GM23338 (cell line): ENCODE measurements around the gene TCF3. TPM values are rescaled to one million over a fixed set of nuclear protein-coding genes. Genes with fewer than 3 reads are reported as not detected.

Experiments used
- ATAC-seq: fragments of 200-7000 bp; cut with Tn5 transposase; 3 replicates; pipeline ENCODE4 v1.9.1; 2020
- DNase-seq: peaks from one replicate; pipeline ENCODE4 v3.0.0-alpha.2; 2015; ENCODE audit warnings: low spot score
- H2AFZ ChIP-seq: fragments of 200-600 bp; sonication (generic); 2 replicates; pipeline ENCODE4 v1.8.0; 2016; ENCODE audit warnings: antibody characterized with exemption, mild to moderate bottlenecking, moderate library complexity
- H3F3A ChIP-seq: fragments of 200-600 bp; sonication (generic); replicated peaks from 2 replicates; pipeline ENCODE4 v1.8.0; 2017; ENCODE audit warnings: antibody characterized with exemption, mixed run types, low read depth
- H3K27ac ChIP-seq: fragments of 200-600 bp; sonication (generic); 2 replicates; pipeline ENCODE4 v1.6.1; 2016; ENCODE audit warnings: low read depth
- H3K27me3 ChIP-seq: fragments of 200-600 bp; sonication (generic); 2 replicates; pipeline ENCODE4 v1.8.0; 2016; ENCODE audit warnings: mild to moderate bottlenecking, mixed run types, moderate library complexity; ENCODE audit not compliant: insufficient read depth
- H3K36me3 ChIP-seq: fragments of 200-600 bp; sonication (generic); 2 replicates; pipeline ENCODE4 v1.8.0; 2016; ENCODE audit warnings: mild to moderate bottlenecking; ENCODE audit not compliant: insufficient read depth
- H3K4me1 ChIP-seq: fragments of 200-600 bp; sonication (generic); 2 replicates; pipeline ENCODE4 v1.8.0; 2016; ENCODE audit warnings: mild to moderate bottlenecking, moderate library complexity; ENCODE audit not compliant: insufficient read depth
- H3K4me2 ChIP-seq: fragments of 200-600 bp; sonication (generic); 2 replicates; pipeline ENCODE4 v1.7.1; 2017; ENCODE audit warnings: mixed run types
- H3K4me3 ChIP-seq: fragments of 200-600 bp; sonication (generic); 2 replicates; pipeline ENCODE4 v1.6.1; 2016; ENCODE audit warnings: mixed run types
- H3K79me2 ChIP-seq: fragments of 200-600 bp; sonication (generic); replicated peaks from 2 replicates; pipeline ENCODE4 v1.8.0; 2017; ENCODE audit warnings: mild to moderate bottlenecking; ENCODE audit not compliant: insufficient read depth
- H3K9me2 ChIP-seq: fragments of 200-600 bp; sonication (generic); 2 replicates; pipeline ENCODE4 v1.8.0; 2017; ENCODE audit not compliant: insufficient read depth
- H4K20me1 ChIP-seq: fragments of 200-600 bp; sonication (generic); replicated peaks from 2 replicates; pipeline ENCODE4 v1.8.0; 2017; ENCODE audit warnings: mild to moderate bottlenecking; ENCODE audit not compliant: insufficient read depth
- H3K27ac Mint-ChIP-seq: 2 replicates; pipeline ENCODE4 v1.8.0; 2020; ENCODE audit warnings: inconsistent platforms, mild to moderate bottlenecking, moderate library complexity, mixed read lengths
- H3K27me3 Mint-ChIP-seq: 3 replicates; pipeline ENCODE4 v1.8.0; 2022; ENCODE audit warnings: low read depth, mild to moderate bottlenecking, moderate library complexity, mixed read lengths, inconsistent platforms; ENCODE audit not compliant: insufficient read depth, poor library complexity
- H3K36me3 Mint-ChIP-seq: 3 replicates; pipeline ENCODE4 v1.8.0; 2021; ENCODE audit warnings: low read depth, mild to moderate bottlenecking, inconsistent platforms, moderate library complexity, mixed read lengths
- H3K4me1 Mint-ChIP-seq: 3 replicates; pipeline ENCODE4 v1.8.0; 2020; ENCODE audit warnings: mild to moderate bottlenecking, inconsistent platforms, mixed read lengths
- H3K4me3 Mint-ChIP-seq: 3 replicates; pipeline ENCODE4 v1.8.0; 2021; ENCODE audit warnings: moderate library complexity, mild to moderate bottlenecking, inconsistent platforms, mixed read lengths
- H3K9me3 Mint-ChIP-seq: 3 replicates; pipeline ENCODE4 v1.8.0; 2020; ENCODE audit warnings: moderate library complexity, mild to moderate bottlenecking, inconsistent platforms, mixed read lengths
- CREB1 ChIP-seq: fragments of 250-450 bp; sonication (Bioruptor Pico); IDR thresholded peaks from 2 replicates; pipeline ENCODE4 v1.5.0; 2020; ENCODE audit warnings: low read depth, mild to moderate bottlenecking, moderate library complexity
- CTCF ChIP-seq, 2 experiments: fragments of 200-600 bp in 1 of 2; sonication (generic) in 1 of 2; conservative IDR thresholded peaks; 2 replicates each; pipeline versions ENCODE4 v1.5.1 to v1.6.1; 2016 to 2017; ENCODE audit warnings: antibody characterized with exemption in 2 of 2, low read depth in 2 of 2, mild to moderate bottlenecking in 2 of 2, moderate library complexity in 1 of 2
- EZH2 ChIP-seq: fragments of 200-600 bp; sonication (generic); IDR thresholded peaks from one replicate; pipeline ENCODE4 v1.8.0; 2017; ENCODE audit warnings: antibody characterized with exemption, mild to moderate bottlenecking, low read depth; ENCODE audit not compliant: unreplicated experiment
- EZH2phosphoT487 ChIP-seq: fragments of 200-600 bp; sonication (generic); IDR thresholded peaks from one replicate; pipeline ENCODE4 v1.8.1; 2018; ENCODE audit warnings: antibody characterized with exemption; ENCODE audit not compliant: unreplicated experiment
- JUNB ChIP-seq: IDR thresholded peaks from one replicate; pipeline ENCODE4 v1.6.1; 2016; ENCODE audit warnings: antibody characterized with exemption; ENCODE audit not compliant: unreplicated experiment
- NANOG ChIP-seq: IDR thresholded peaks from 2 replicates; pipeline ENCODE4 v1.6.1; 2016; ENCODE audit warnings: antibody characterized with exemption, borderline replicate concordance
- POLR2AphosphoS5 ChIP-seq: IDR thresholded peaks from 2 replicates; pipeline ENCODE4 v1.6.1; 2016; ENCODE audit warnings: antibody characterized with exemption, low read depth
- STAT1 ChIP-seq: IDR thresholded peaks from one replicate; pipeline ENCODE4 v1.6.1; 2016; ENCODE audit warnings: antibody characterized with exemption; ENCODE audit not compliant: unreplicated experiment
- ZNF114 ChIP-seq: fragments of 250-450 bp; sonication (Bioruptor Pico); IDR thresholded peaks from 2 replicates; pipeline ENCODE4 v1.5.0; 2020; ENCODE audit warnings: mild to moderate bottlenecking, moderate library complexity
- ZNF331 ChIP-seq: fragments of 250-450 bp; sonication (Bioruptor Pico); IDR thresholded peaks from 2 replicates; pipeline ENCODE4 v1.5.0; 2020; ENCODE audit warnings: low read depth, mild to moderate bottlenecking, moderate library complexity
- polyA plus RNA-seq: library from polyadenylated mRNA; unstranded; fragments of >200 nt; fragmentation: Nextera tagmentation; extraction: Ambion mirVana; gene quantifications from 2 replicates; pipeline ENCODE4 v1.2.1, GENCODE V29; 2016
- total RNA-seq: library from RNA; depleted of rRNA; stranded (reverse); fragments of >200 nt; shearing (Covaris generic); gene quantifications from 2 replicates; pipeline ENCODE4 v1.2.3, GENCODE V29; 2014
- TF ChIP-seq, protein P1 (sequence below): fragments of 250-450 bp; sonication (Bioruptor Pico); IDR thresholded peaks from 2 replicates; pipeline ENCODE4 v1.5.0; 2020; ENCODE audit warnings: mild to moderate bottlenecking, moderate library complexity
- TF ChIP-seq, protein P2 (sequence below): IDR thresholded peaks from 2 replicates; pipeline ENCODE4 v1.6.1; 2016; ENCODE audit warnings: antibody characterized with exemption

Gene TCF3
- total and polyA plus RNA-seq, 2 experiments from 2014 or later: 166 to 383 TPM

DNA sequence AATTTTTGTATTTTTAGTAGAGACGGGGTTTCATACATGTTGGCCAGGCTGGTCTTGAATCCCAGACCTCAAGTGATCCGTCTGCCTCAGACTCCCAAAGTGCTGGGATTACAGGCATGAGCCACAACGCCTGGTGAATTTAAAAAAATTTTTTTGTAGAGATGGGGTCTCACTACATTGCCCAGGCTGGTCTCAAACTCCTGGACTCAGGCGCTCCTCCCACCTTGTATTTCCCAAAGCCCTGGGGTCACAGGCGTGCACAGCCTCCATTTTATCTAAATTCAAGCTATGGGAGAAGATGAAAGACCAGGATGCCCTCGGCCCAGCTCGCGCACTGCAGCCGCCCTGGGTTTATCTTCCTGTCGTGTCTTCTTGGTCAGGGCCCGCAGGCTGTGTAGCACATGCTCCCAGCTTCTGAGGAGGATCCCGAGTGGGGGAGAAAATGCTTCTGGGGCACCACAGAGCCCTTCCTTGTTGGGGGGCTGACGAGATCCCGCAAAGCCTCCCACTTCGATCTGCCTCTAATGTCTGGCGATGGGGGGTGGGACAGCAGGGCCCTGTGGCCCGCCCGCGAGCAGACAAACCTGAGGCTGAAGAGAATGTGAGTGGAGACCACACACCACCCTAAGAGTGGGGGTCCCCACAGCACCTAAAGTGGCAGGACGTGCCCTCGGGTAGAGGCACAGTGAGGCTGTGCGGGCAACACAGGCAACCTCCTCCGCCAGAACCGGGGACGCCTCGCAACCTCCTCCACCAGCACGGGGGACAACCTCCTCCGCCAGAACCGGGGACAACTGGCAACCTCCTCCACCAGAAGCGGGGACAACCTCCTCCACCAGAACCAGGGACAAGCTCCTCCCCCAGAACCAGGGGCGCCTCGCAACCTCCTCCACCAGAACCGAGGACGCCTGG, 15.8 kb downstream of the TCF3 start:
- Mint-ChIP-seq H3K4me3 (no peak overlapping the region), H3K9me3 (peaks cover 8% of the 10 kb centered on the region), H3K27me3 (peaks cover 16% of the 10 kb centered on the region), H3K27ac (no peak overlapping the region), H3K4me1 (no peaks in the 10 kb centered on the region), H3K36me3 (peaks cover 85% of the 10 kb centered on the region)
- Histone ChIP-seq H3K4me1 (no peaks in the 10 kb centered on the region), H3K79me2 (peaks cover 76% of the 10 kb centered on the region), H2AFZ (no peak overlapping the region), H3F3A (0 out of 2 replicates have a peak, but pooled peaks cover 7% of the 10 kb centered on the region), H3K4me2 (no peak overlapping the region), H3K36me3 (peaks cover 22% of the 10 kb centered on the region), H3K27me3 (no peaks in the 10 kb centered on the region), H3K9me2 (no peaks in the 10 kb centered on the region), H4K20me1 (peaks cover 66% of the 10 kb centered on the region), H3K27ac (no peak overlapping the region), H3K4me3 (no peak overlapping the region)
- ATAC-seq (no peak), DNase-seq (no peak)
- TF ChIP-seq ZNF114 (CRISPR knock-in tag): no peak
- no peak for TF ChIP-seq ZNF331

DNA sequence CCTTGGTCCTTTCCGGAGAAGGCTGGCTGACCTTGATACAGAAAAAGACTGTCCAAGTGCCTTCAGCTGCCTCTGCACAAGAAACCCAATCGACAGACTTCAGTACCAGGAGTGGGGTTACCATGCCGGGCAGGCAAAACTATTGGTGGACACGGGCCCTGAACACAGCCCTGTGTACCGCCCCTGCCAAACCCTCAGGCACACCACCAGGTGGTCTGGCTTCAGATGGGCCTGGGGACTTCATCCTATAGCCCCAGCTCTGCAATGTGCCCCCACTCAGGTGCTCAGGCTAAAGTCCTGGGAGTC, 17.5 kb downstream of the TCF3 start:
- H3K27me3 ChIP-seq: no peaks in the 10 kb centered on the region
- H3K4me3 ChIP-seq: no peak overlapping the region
- H3K36me3 ChIP-seq: peaks cover 19% of the 10 kb centered on the region
- no peaks in the 10 kb centered on the region for H3K9me2 ChIP-seq
- Mint-ChIP-seq H3K9me3 (peaks cover 8% of the 10 kb centered on the region), H3K4me3 (no peak overlapping the region), H3K27me3 (peaks cover 16% of the 10 kb centered on the region), H3K4me1 (no peaks in the 10 kb centered on the region), H3K36me3 (peaks cover 73% of the 10 kb centered on the region), H3K27ac (no peak overlapping the region)
- DNase-seq (no peak), ATAC-seq (no peak)
- no peak overlapping the region for H3K27ac ChIP-seq
- 0 out of 2 replicates have a peak, but pooled peaks cover 3% of the 10 kb centered on the region for H3F3A ChIP-seq
- no peaks in the 10 kb centered on the region for H3K4me1 ChIP-seq
- no peak overlapping the region for H2AFZ ChIP-seq
- peaks cover 66% of the 10 kb centered on the region for H4K20me1 ChIP-seq
- no peak overlapping the region for H3K4me2 ChIP-seq
- H3K79me2 ChIP-seq: peaks cover 59% of the 10 kb centered on the region
- TF ChIP-seq ZNF331 (no peak), ZNF114 (CRISPR knock-in tag) (no peak), EZH2phosphoT487 (no peak), JUNB (no peak), CTCF (conservative IDR thresholded peaks at IDR 0.05; ENCODE audit: low read depth in 2 of 2) (no peak), STAT1 (no peak), EZH2 (no peak), NANOG (no peak), CREB1 (CRISPR knock-in tag) (no peak), POLR2AphosphoS5 (no peak)
- TF ChIP-seq, protein P1, sequence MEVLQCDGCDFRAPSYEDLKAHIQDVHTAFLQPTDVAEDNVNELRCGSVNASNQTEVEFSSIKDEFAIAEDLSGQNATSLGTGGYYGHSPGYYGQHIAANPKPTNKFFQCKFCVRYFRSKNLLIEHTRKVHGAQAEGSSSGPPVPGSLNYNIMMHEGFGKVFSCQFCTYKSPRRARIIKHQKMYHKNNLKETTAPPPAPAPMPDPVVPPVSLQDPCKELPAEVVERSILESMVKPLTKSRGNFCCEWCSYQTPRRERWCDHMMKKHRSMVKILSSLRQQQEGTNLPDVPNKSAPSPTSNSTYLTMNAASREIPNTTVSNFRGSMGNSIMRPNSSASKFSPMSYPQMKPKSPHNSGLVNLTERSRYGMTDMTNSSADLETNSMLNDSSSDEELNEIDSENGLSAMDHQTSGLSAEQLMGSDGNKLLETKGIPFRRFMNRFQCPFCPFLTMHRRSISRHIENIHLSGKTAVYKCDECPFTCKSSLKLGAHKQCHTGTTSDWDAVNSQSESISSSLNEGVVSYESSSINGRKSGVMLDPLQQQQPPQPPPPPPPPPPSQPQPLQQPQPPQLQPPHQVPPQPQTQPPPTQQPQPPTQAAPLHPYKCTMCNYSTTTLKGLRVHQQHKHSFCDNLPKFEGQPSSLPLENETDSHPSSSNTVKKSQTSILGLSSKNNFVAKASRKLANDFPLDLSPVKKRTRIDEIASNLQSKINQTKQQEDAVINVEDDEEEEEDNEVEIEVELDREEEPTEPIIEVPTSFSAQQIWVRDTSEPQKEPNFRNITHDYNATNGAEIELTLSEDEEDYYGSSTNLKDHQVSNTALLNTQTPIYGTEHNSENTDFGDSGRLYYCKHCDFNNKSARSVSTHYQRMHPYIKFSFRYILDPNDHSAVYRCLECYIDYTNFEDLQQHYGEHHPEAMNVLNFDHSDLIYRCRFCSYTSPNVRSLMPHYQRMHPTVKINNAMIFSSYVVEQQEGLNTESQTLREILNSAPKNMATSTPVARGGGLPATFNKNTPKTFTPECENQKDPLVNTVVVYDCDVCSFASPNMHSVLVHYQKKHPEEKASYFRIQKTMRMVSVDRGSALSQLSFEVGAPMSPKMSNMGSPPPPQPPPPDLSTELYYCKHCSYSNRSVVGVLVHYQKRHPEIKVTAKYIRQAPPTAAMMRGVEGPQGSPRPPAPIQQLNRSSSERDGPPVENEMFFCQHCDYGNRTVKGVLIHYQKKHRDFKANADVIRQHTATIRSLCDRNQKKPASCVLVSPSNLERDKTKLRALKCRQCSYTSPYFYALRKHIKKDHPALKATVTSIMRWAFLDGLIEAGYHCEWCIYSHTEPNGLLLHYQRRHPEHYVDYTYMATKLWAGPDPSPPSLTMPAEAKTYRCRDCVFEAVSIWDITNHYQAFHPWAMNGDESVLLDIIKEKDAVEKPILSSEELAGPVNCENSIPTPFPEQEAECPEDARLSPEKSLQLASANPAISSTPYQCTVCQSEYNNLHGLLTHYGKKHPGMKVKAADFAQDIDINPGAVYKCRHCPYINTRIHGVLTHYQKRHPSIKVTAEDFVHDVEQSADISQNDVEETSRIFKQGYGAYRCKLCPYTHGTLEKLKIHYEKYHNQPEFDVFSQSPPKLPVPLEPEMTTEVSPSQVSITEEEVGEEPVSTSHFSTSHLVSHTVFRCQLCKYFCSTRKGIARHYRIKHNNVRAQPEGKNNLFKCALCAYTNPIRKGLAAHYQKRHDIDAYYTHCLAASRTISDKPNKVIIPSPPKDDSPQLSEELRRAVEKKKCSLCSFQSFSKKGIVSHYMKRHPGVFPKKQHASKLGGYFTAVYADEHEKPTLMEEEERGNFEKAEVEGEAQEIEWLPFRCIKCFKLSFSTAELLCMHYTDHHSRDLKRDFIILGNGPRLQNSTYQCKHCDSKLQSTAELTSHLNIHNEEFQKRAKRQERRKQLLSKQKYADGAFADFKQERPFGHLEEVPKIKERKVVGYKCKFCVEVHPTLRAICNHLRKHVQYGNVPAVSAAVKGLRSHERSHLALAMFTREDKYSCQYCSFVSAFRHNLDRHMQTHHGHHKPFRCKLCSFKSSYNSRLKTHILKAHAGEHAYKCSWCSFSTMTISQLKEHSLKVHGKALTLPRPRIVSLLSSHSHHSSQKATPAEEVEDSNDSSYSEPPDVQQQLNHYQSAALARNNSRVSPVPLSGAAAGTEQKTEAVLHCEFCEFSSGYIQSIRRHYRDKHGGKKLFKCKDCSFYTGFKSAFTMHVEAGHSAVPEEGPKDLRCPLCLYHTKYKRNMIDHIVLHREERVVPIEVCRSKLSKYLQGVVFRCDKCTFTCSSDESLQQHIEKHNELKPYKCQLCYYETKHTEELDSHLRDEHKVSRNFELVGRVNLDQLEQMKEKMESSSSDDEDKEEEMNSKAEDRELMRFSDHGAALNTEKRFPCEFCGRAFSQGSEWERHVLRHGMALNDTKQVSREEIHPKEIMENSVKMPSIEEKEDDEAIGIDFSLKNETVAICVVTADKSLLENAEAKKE: no peak
- TF ChIP-seq, protein P2, sequence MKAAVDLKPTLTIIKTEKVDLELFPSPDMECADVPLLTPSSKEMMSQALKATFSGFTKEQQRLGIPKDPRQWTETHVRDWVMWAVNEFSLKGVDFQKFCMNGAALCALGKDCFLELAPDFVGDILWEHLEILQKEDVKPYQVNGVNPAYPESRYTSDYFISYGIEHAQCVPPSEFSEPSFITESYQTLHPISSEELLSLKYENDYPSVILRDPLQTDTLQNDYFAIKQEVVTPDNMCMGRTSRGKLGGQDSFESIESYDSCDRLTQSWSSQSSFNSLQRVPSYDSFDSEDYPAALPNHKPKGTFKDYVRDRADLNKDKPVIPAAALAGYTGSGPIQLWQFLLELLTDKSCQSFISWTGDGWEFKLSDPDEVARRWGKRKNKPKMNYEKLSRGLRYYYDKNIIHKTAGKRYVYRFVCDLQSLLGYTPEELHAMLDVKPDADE: no peak
